Measurements from ENCODE around the gene FAM240B.

FAM240B gene

GRCh38 chr9:38733503-38733902 is 13.6 kb upstream of the FAM240B start:
- no peaks in the 10 kb centered on the region for H3K4me1 ChIP-seq
- TF ChIP-seq CTCF (IDR thresholded peaks at IDR 0.05): no peak
- H3K36me3 ChIP-seq: no peaks in the 10 kb centered on the region
- H3K9me3 ChIP-seq: no peaks in the 10 kb centered on the region
- no peak overlapping the region for H3K4me3 ChIP-seq
- no peak overlapping the region for H3K27ac ChIP-seq
- intact Hi-C loops (cut with DNase I; ENCODE audit: low total_unique reads): no loop called here
- no peaks in the 10 kb centered on the region for H3K27me3 ChIP-seq
- DNase-seq: no peak

- H3K4me1 ChIP-seq: no peaks in the 10 kb centered on the region
- no peak for TF ChIP-seq CTCF (IDR thresholded peaks at IDR 0.05)
- intact Hi-C loops (cut with DNase I; ENCODE audit: low total_unique reads): no loop called here
- no peak overlapping the region for H3K4me3 ChIP-seq
- no peak for DNase-seq
- no peaks in the 10 kb centered on the region for H3K9me3 ChIP-seq
- H3K36me3 ChIP-seq: no peaks in the 10 kb centered on the region
- no peak overlapping the region for H3K27ac ChIP-seq
- no peaks in the 10 kb centered on the region for H3K27me3 ChIP-seq
Observed at GRCh38 chr9:38732885-38733284, 13.0 kb upstream of the FAM240B start.

- no peaks in the 10 kb centered on the region for H3K27me3 ChIP-seq
- intact Hi-C loops (cut with DNase I; ENCODE audit: low total_unique reads): no loop called here
- H3K9me3 ChIP-seq: no peaks in the 10 kb centered on the region
- no peak overlapping the region for H3K4me3 ChIP-seq
- DNase-seq: no peak
- TF ChIP-seq CTCF (IDR thresholded peaks at IDR 0.05): no peak
- H3K4me1 ChIP-seq: no peaks in the 10 kb centered on the region
- no peak overlapping the region for H3K27ac ChIP-seq
- no peaks in the 10 kb centered on the region for H3K36me3 ChIP-seq
Observed at GRCh38 chr9:38727497-38728001, 7.6 kb upstream of the FAM240B start.

- no peaks in the 10 kb centered on the region for H3K36me3 ChIP-seq
- TF ChIP-seq CTCF (IDR thresholded peaks at IDR 0.05): no peak
- intact Hi-C loops (cut with DNase I; ENCODE audit: low total_unique reads): no loop called here
- no peak overlapping the region for H3K27ac ChIP-seq
- DNase-seq: no peak
- no peaks in the 10 kb centered on the region for H3K27me3 ChIP-seq
- no peaks in the 10 kb centered on the region for H3K4me1 ChIP-seq
- no peaks in the 10 kb centered on the region for H3K9me3 ChIP-seq
- no peak overlapping the region for H3K4me3 ChIP-seq
Observed at GRCh38 chr9:38724754-38725153, 4.8 kb upstream of the FAM240B start.

- Histone ChIP-seq H3K9me3 (no peaks in the 10 kb centered on the region), H3K27me3 (no peaks in the 10 kb centered on the region), H3K36me3 (no peaks in the 10 kb centered on the region), H3K4me1 (no peaks in the 10 kb centered on the region), H3K4me3 (no peak overlapping the region), H3K27ac (no peak overlapping the region)
- no peak for TF ChIP-seq CTCF (IDR thresholded peaks at IDR 0.05)
- intact Hi-C loops (cut with DNase I; ENCODE audit: low total_unique reads): no loop called here
- no peak for DNase-seq
Observed at GRCh38 chr9:38718148-38718547, 1.8 kb downstream of the FAM240B start.

GRCh38 chr9:38715684-38716083 is 4.2 kb downstream of the FAM240B start:
- Histone ChIP-seq H3K27me3 (no peaks in the 10 kb centered on the region), H3K4me3 (no peak overlapping the region), H3K27ac (no peak overlapping the region), H3K4me1 (no peaks in the 10 kb centered on the region), H3K9me3 (no peaks in the 10 kb centered on the region), H3K36me3 (no peaks in the 10 kb centered on the region)
- DNase-seq: no peak
- intact Hi-C loops (cut with DNase I; ENCODE audit: low total_unique reads): no loop called here
- TF ChIP-seq CTCF (IDR thresholded peaks at IDR 0.05): no peak
